HG02981 (cell line): ENCODE results near the gene ADD2.

Experiments
- ATAC-seq: cut with Tn5 transposase; IDR thresholded peaks from one replicate; pipeline ENCODE4 v1.9.1; 2021; ENCODE audit warnings: mild to moderate bottlenecking, moderate library complexity; ENCODE audit not compliant: unreplicated experiment

The ADD2 gene

GRCh38 chr2:70607121-70607561 is 160.9 kb downstream of the ADD2 start:
- no peak for ATAC-seq
